Adrenal gland (tissue), 5 donors: ENCODE results near the gene NPEPL1.

Source experiments
- CTCF ChIP-seq, 6 experiments: fragments of 450-650 bp in 4 of 6; fragments of 200-600 bp in 2 of 6; sonication (generic) in 1 of 6; IDR thresholded peaks; 1 replicate in 5 of 6; 2 replicates in 1 of 6; pipeline versions ENCODE4 v1.5.1 to v1.8.0; 2016 to 2021; ENCODE audit warnings: antibody characterized with exemption in 6 of 6, mild to moderate bottlenecking in 2 of 6, moderate library complexity in 1 of 6
- POLR2A ChIP-seq, 2 donors: fragments of 450-650 bp; IDR thresholded peaks; one replicate each; pipeline ENCODE4 v1.6.1; 2017; ENCODE audit warnings: antibody characterized with exemption in 2 of 2, mild to moderate bottlenecking in 2 of 2, moderate library complexity in 1 of 2
- donor health status: DM: no; HTN: no; CAD: no.

GRCh38 chr20:58699623-58700107 is 7.1 kb downstream of the NPEPL1 start:
- TF ChIP-seq CTCF (IDR thresholded peaks at IDR 0.05) (no peak), POLR2A (IDR thresholded peaks at IDR 0.05) (no peak)
